ENCODE data around the gene PROM1. TPM values are rescaled to one million over a fixed set of nuclear protein-coding genes. Genes with fewer than 3 reads are reported as not detected.
A peak's percentile ranks its signal among the peaks of the same experiment; 100 is the strongest.

The PROM1 gene
- total RNA-seq, 1 donor from 2014 or later, result 55.9 TPM

GRCh38 chr4:16090096-16090705 lies 6.4 kb upstream of the PROM1 start:
- peaks cover 11% of the 10 kb centered on the region for H3K27me3 Mint-ChIP-seq (ENCODE audit: insufficient read depth, low read depth)
- H3K27ac Mint-ChIP-seq, result no peak overlapping the region
- Histone ChIP-seq H2AFZ (replicated peaks) (peak overlapping the region; percentile 4), H3K9me3 (ENCODE audit: low read depth) (no peaks in the 10 kb centered on the region), H4K20me1 (ENCODE audit: low read depth) (no peaks in the 10 kb centered on the region), H3K36me3 (no peaks in the 10 kb centered on the region), H3K27ac (no peak overlapping the region), H3K9ac (no peak overlapping the region), H3K4me1 (peaks cover 6% of the 10 kb centered on the region), H3F3A (ENCODE audit: low read depth) (no peaks in the 10 kb centered on the region), H3K4me3 (no peak overlapping the region), H3K27me3 (peaks cover 19% of the 10 kb centered on the region), H3K79me2 (ENCODE audit: low read depth) (no peaks in the 10 kb centered on the region), H3K4me2 (no peak overlapping the region)
- no peak for TF ChIP-seq CTCF (IDR thresholded peaks at IDR 0.05)
- TF ChIP-seq EZH2 (IDR thresholded peaks at IDR 0.05), result no peak
- no peak for TF ChIP-seq EZH2phosphoT487 (IDR thresholded peaks at IDR 0.05)
- H3K9me3 Mint-ChIP-seq, result no peaks in the 10 kb centered on the region
- peaks cover 17% of the 10 kb centered on the region for H3K4me1 Mint-ChIP-seq
- no peaks in the 10 kb centered on the region for H3K36me3 Mint-ChIP-seq
- H3K4me3 Mint-ChIP-seq, result no peak overlapping the region
- no peak for DNase-seq (ENCODE audit: low spot score)

GRCh38 chr4:16089156-16089555 lies 5.3 kb upstream of the PROM1 start:
- no peak for DNase-seq (ENCODE audit: low spot score)
- Histone ChIP-seq H3K79me2 (ENCODE audit: low read depth) (no peaks in the 10 kb centered on the region), H4K20me1 (ENCODE audit: low read depth) (no peaks in the 10 kb centered on the region), H3K4me3 (no peak overlapping the region), H3K36me3 (no peaks in the 10 kb centered on the region), H2AFZ (replicated peaks) (no peak overlapping the region), H3K4me2 (no peak overlapping the region), H3K27me3 (peaks cover 29% of the 10 kb centered on the region), H3K9me3 (ENCODE audit: low read depth) (no peaks in the 10 kb centered on the region), H3K9ac (no peak overlapping the region), H3K4me1 (peaks cover 6% of the 10 kb centered on the region), H3F3A (ENCODE audit: low read depth) (no peaks in the 10 kb centered on the region), H3K27ac (no peak overlapping the region)
- Mint-ChIP-seq H3K27me3 (ENCODE audit: insufficient read depth, low read depth) (peaks cover 15% of the 10 kb centered on the region), H3K9me3 (no peaks in the 10 kb centered on the region), H3K27ac (no peak overlapping the region), H3K36me3 (no peaks in the 10 kb centered on the region), H3K4me3 (no peak overlapping the region), H3K4me1 (peaks cover 14% of the 10 kb centered on the region)
- no peak for TF ChIP-seq EZH2phosphoT487 (IDR thresholded peaks at IDR 0.05)

GRCh38 chr4:16088601-16089000 lies 4.8 kb upstream of the PROM1 start:
- Histone ChIP-seq H3K4me1 (peaks cover 6% of the 10 kb centered on the region), H2AFZ (replicated peaks) (no peak overlapping the region), H3K9ac (no peak overlapping the region), H4K20me1 (ENCODE audit: low read depth) (no peaks in the 10 kb centered on the region), H3K27me3 (peaks cover 35% of the 10 kb centered on the region), H3F3A (ENCODE audit: low read depth) (no peaks in the 10 kb centered on the region), H3K4me2 (no peak overlapping the region), H3K4me3 (no peak overlapping the region), H3K27ac (no peak overlapping the region), H3K36me3 (no peaks in the 10 kb centered on the region), H3K9me3 (ENCODE audit: low read depth) (no peaks in the 10 kb centered on the region), H3K79me2 (ENCODE audit: low read depth) (no peaks in the 10 kb centered on the region)
- Mint-ChIP-seq H3K4me1 (peaks cover 17% of the 10 kb centered on the region), H3K27ac (no peak overlapping the region), H3K4me3 (no peak overlapping the region), H3K36me3 (no peaks in the 10 kb centered on the region), H3K27me3 (ENCODE audit: insufficient read depth, low read depth) (peaks cover 18% of the 10 kb centered on the region), H3K9me3 (no peaks in the 10 kb centered on the region)
- TF ChIP-seq EZH2phosphoT487 (IDR thresholded peaks at IDR 0.05) (no peak), EZH2 (IDR thresholded peaks at IDR 0.05) (no peak), CTCF (IDR thresholded peaks at IDR 0.05) (no peak)
- no peak for DNase-seq (ENCODE audit: low spot score)

- Histone ChIP-seq H3K9me3 (ENCODE audit: low read depth) (no peaks in the 10 kb centered on the region), H3K27ac (no peak overlapping the region), H4K20me1 (ENCODE audit: low read depth) (no peaks in the 10 kb centered on the region), H3K9ac (no peak overlapping the region), H3K4me1 (peaks cover 14% of the 10 kb centered on the region), H3F3A (ENCODE audit: low read depth) (peaks cover 8% of the 10 kb centered on the region), H3K4me3 (no peak overlapping the region), H3K4me2 (no peak overlapping the region), H3K27me3 (peaks cover 48% of the 10 kb centered on the region), H3K79me2 (ENCODE audit: low read depth) (peaks cover 9% of the 10 kb centered on the region), H2AFZ (replicated peaks) (no peak overlapping the region), H3K36me3 (no peaks in the 10 kb centered on the region)
- Mint-ChIP-seq H3K27me3 (ENCODE audit: insufficient read depth, low read depth) (peaks cover 14% of the 10 kb centered on the region), H3K4me3 (no peak overlapping the region), H3K27ac (no peak overlapping the region), H3K4me1 (peaks cover 23% of the 10 kb centered on the region), H3K36me3 (no peaks in the 10 kb centered on the region), H3K9me3 (no peaks in the 10 kb centered on the region)
- TF ChIP-seq EZH2phosphoT487 (IDR thresholded peaks at IDR 0.05), result no peak
- TF ChIP-seq EZH2 (IDR thresholded peaks at IDR 0.05), result no peak
- TF ChIP-seq CTCF (IDR thresholded peaks at IDR 0.05), result no peak
- DNase-seq (ENCODE audit: low spot score), result no peak
Observed at GRCh38 chr4:16085822-16086221, 2.0 kb upstream of the PROM1 start.

Measured in neural progenitor cell (in vitro differentiated cells).